SHP77 (cell line): Measurements from ENCODE around the gene ALKBH6.
A peak's percentile ranks its signal among the peaks of the same experiment; 100 is the strongest.

Source experiments
- DNase-seq, 2 experiments: peaks; one replicate each; lab custom pipeline; 2025; lab: John Stamatoyannopoulos, UW

The ALKBH6 gene

DNA sequence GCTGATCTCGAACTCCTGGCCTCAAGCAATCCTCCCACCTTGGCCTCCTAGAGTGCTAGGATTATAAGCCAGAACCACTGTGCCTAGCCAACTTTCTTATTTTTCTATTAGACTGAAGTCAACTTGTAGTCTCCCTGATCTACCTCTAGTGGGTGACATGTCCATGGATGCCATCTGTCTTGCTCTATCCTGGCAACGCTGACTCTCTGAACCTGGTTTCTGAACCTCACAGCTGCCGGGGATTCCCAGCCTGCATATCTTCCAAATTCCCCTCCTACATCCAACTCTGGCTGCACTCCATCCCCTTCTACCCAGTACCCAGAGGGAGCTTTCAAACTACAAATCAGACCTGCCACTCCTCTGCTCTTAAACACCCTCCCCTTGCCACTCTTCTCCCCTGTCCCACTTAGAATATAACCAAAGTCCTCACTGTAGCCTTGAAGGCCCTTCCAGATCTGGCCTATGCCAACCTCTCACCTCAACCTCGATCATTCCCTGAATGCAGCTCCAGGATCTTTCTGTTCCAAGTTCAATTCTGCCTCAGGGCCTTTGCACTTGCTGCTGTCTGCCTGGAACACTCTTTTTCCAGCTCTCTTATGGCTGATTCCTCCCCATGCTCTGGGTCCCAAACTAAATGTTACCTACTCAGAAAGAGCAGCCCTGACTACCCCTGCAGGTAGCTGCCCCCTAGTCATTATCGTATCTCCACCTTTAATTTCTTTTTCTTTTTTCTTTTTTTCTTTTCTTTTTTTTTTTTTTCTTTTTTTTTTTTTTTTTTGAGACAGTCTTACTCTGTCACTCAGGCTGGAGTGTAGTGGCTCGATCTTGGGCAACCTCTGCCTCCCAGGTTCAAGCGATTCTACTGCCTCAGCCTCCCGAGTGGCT is 16.5 kb upstream of the ALKBH6 start:
- no peak for DNase-seq

DNA sequence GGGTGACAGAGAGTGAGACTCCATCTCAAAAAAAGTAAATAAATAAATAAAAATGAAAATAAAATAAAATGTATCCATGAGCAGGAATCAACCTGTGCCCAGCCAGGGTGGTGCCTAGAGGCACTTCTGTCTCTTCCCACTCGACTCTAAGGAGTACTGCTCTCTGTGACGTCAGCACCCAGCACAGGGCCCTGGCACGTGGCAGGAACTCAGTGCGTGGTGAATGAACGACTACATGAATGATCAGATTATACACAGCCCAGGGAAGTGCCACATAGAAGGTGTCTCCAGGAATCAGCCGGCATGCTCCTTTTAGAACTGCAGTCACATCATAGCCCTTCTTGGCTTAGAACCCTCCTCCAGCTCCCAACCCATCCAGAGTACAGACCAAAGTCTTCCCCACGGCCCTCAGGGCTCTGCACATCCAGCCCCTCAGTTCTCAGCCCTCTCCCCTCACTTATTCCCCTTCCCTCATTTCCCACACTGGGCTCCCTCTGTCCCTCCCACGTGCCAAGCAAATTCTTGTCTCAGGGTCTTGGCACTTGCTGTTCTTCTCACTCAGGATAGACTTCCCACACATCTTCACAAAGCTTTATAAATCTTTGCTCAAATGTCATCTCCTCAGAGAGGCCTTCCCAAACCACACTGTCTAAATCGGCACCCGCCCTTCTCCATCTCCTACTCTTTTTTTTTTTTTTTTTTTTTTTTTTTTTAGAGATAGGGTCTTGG is 14.5 kb upstream of the ALKBH6 start:
- no peak for DNase-seq

DNA sequence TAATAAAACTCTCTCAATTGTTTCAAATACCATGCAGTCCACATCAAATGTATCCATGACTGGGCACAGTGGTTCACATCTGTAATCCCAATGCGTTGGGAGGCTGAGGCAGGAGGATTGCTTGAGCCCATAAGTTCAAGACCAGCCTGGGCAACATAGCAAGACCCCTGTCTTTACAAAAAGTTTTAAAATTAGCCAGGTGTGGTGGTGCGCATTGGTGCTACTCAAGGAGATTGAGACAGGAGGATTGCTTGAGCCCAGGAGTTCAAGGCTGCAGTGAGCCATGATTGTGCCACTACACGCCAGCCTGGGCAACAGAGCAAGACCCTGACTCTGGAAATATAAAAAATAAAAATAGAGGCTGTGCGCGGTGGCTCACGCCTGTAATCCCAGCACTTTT is 13.7 kb upstream of the ALKBH6 start:
- no peak for DNase-seq

DNA sequence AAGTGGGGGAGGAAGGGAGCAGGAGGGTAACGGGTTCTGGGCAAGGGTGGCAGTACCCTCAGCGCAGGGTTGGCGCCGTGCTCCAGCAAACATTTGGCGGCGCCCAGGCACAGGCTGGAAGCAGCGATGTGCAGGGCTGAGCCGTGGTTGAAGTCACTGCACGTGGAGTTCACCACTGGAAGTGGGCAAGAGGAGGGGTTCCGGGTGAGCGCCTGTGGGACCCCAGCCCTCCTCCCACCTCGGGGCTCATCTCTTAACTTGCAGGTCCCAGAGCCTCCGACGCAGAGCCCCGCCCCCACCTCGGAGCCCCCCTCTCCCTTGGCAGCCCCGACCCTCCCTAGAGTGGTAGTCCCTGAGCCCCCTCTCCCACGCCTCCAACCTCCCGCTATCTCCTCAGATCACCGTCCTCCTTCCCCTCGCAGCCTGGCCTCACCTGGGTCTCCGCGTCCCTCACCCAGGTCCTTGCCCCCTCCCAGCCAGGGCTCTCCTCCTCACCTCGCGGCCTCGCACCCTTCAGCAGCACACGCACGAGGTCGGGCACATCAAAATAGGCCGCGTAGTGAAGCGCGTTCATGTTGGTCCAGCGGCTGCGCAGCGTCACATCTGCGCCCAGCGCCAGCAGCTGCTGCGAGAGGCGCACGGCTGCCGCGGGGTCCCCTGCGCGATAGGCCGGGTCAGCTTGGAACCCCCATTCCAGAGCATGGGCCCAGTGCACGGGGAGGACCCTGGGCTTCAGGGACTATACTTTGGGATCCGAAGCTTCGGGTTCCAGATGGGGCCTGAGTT is 12.3 kb upstream of the ALKBH6 start:
- DNase-seq: no peak

GRCh38 chr19:36025541-36025940 is 11.5 kb upstream of the ALKBH6 start:
- DNase-seq: no peak

DNA sequence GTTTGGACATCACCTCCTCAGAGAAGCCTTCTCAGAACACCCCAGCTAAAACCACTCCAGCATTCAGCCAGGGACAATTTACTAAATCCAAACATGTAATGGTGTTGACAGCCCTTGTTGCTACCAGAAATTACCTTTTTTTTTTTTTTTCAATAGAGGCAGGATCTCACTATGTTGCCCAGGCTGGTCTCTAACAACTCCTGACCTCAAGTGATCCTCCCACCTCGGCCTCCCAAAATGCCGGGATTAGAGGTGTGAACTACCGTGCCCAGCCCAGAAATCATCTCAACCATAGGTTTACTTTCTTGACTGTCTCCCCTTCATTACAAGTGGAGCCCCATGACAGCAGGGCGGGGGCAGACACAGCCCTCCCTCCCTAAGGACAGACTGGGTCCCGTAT is 9.4 kb upstream of the ALKBH6 start:
- no peak for DNase-seq

DNA sequence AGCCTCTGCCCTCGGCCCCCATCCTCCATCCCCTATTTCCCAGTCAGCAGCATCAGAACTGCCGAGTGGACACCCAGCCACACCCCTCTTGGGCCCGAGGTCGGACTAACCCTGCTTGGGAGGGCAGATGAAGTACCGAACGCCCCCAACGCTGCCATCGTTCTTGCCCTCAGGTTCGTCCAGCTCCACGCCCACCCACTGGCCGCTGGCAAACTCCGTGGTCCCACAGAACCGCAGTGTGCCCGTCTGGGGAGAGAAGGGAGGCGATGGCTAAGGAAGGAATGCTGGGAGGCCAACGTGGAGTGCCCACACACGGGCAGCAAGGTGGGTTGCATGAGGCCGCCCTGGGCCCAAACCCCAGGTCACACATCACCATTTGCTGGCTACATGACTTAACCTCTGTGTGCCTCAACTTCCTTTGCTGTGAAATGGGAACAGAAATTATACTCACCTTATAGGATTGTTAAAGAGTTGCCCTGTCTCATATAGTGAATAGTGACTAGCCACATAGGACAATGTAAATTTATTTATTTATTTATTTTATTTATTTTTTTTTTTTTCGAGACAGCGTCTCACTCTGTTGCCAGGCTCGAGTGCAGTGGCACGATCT is 5.2 kb upstream of the ALKBH6 start:
- DNase-seq: no peak

DNA sequence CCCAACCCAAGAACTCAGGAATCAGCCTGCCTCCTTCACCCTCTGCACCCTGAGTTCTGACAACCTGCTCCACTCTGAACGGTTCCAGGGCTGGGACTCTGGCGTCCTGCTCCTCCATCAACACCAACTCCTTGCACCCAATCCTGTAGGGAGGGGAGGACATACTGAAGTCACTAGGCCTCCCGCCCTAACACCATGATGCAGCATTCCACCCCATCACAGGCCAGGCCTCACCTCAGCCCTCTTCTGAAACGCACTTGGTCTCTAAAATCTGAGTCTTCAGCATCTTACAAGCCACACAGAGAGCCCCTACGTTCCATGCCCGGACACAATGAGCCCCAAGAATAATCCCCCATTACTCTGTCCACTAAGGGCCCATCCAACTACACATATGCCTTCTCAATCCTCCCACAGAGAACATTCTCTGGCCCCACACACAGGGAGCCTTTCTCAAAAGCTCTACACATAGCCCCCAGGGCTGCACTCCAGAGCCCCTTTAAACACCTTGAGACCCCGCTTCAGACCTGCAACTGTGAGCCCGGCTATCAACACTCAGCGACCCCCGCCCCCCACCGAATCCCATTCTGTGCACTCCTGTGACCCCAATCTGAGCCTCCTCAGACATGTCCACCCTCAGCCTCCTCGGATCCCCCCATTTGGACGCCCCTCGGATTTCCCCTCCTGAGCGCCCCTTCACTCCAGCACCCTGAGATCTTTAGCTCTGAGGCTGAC is 567 bp downstream of the ALKBH6 start:
- no peak for DNase-seq

- DNase-seq: no peak
Measured at GRCh38 chr19:36010402-36010801, 3.6 kb downstream of the ALKBH6 start.

DNA sequence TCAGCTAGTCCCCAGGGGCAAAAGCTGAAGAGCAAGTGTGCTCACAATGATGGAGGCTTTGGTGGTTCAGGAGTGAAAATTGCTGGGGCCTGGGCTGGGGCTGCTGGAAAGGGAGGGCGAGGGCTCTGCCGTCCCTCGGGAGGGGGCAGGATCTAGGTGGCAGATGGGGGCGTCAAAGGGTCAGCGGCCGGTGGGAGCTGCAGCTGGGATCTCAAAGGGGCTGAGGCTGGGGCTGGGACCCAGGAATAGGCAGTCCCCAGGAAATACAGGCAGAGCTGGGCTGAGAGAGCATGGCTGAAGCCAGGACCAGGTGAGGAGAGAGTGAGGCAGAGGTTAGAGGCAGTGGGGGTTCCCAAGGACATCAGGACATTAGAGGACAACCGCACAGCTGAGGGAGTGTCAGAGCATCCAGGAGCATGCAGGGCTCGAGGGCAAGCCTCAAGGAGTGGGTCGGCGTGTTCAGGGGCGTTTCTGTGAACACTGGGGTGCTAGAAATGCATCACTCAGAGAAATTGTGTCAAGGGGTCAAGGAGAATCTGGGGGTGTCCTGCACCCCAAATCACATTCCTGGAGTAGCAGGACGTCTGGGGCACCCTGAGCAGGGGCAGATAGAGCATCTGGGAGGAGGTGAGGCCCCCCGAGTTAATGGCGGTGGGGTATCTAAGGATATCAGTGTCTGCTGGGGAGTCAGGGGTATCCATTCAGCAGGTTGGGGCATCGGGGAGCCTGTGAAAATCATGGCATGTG is 4.2 kb downstream of the ALKBH6 start:
- no peak for DNase-seq

- DNase-seq: peak; percentile 47 to 71
Measured at GRCh38 chr19:36009220-36009619, 4.8 kb downstream of the ALKBH6 start.

DNA sequence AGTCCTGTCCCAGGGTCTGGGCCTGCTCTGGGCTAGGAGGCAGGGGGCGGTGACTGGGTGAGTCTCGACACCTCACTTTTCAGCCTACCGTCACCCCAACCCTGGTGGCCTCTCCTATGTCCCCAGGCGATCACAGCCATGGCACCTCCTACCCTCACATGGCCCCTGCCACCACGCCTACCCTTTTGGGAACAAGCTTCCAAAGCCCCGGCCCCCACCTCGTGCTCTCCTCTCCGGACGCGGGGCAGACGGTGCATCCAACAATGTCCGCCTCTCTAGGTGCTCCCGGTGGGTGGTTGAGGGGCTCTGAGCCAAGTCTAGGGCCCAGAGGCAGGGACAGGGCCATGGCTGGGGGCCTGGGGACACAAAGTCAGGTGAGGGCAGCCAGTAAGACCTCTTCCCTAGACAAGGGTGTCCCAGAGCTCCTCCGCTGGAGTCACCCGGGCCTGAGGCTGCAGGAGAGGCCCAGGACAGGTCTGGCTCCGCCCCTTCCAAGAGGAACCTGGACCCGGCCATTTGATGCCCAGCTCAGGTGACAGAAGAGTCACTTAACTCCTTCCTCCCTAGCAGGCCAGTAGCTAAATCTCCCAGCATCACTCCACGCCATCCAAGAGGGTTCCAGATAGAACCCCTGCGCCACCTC is 5.6 kb downstream of the ALKBH6 start, which contains the start of gene SYNE4:
TSS of gene SYNE4 (minus strand) at position 478 of the 643 bp plus-strand sequence. CDS start at position 346, 132 bp downstream.
- DNase-seq: no peak

DNA sequence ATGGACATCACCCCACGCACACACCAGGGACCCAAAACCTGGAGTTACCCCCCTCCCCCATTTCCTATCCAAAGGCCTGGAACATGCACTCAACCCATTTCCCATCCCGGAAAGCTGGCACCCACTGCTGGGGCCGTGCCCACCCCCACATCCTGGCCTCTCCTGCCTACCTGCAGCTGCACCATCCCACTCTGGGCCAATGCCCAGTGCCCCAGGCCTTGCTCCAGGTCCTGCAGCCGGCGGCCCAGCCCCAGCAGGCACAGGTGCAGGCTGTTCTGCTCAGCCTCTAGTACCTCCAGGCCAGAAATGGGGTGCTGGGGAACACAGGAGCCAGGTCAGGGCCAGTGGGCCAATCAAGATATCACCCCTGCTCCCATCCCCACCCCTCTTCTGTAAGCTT is 7.1 kb downstream of the ALKBH6 start:
- no peak for DNase-seq

DNA sequence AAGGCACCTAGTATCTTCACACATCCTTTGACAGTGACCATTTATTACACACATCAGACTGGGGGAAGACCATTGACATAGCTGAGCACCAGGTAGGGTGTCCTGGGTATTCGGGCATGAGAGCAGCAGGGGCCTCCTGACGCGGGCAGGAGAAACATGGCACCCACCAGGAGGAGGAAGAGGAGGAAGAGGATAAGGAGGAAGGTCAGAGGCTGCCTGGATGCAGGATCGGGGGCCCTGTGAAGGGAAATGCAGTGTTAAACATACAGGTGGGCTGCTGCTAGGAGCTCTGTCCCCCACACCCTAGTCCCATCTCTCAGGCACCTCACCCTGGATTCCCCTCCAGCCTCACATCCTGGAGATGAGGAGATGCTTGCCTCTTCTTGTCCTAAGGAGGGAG is 10.7 kb downstream of the ALKBH6 start:
- DNase-seq: no peak

DNA sequence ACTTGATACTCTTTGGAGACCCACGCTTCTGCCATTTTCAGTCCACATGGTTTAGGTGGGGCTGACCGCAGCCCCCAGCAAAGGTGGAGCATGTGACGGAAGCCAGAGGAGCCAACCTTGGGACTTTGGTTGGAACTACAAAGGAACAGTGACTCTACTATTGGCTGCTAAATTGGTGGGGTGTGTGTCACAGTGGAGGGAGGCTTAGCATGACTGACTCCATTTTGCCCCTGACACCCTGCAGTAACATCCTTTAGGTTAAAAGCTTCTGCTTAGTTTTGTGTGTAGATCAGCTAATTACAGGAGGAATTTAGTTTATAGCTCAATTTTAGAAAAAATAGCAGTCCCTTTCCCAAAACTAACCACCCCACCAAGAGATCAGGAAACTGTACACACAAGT is 12.4 kb downstream of the ALKBH6 start:
- DNase-seq: no peak

- no peak for DNase-seq
Measured at GRCh38 chr19:35996777-35997176, 17.2 kb downstream of the ALKBH6 start.

DNA sequence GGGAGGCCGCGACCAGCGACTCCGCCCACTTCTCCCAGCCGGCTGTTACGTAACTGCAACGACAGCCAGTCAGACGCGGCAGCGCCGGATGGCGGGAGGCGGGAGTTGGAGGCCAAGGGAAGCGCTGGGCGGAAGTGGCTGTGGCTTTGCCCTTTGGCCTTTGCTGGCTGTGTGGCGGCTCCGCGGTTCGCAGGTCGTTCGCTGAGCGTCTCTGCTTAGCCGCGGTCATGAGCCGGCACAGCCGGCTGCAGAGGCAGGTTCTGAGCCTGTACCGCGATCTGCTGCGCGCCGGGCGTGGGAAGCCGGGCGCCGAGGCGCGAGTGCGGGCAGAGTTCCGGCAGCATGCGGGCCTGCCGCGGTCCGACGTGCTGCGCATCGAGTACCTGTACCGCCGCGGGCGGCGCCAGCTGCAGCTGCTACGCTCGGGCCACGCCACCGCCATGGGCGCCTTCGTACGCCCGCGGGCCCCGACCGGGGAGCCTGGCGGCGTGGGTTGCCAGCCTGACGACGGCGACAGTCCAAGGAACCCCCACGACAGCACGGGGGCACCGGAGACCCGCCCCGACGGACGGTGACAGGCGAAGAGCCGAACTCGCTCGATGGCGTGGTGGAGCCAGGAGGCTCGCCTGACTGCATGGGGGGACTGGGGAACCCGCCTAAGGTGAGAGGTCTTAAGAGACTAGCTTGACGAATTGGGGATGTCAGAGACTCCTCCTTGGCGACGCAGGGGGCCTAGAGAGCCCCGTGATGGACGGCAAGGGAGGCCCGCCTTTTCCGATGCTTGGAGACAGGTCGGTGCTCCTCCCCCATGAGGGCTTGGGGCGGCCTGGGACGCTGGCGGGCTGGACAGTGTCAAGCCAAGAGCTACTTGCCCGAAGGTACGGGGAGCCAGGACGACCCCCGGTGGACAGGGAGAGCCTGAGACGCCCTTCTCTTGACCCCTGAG is 18.7 kb downstream of the ALKBH6 start, which contains the start of gene SDHAF1:
TSS of gene SDHAF1 (plus strand) at position 141 of the 946 bp plus-strand sequence. CDS start at position 228, 87 bp downstream.
- peak; percentile 91 to 93 for DNase-seq

GRCh38 chr19:35993923-35994598 is 20.0 kb downstream of the ALKBH6 start:
- no peak for DNase-seq
